Endodermal cell (in vitro differentiated cells): ENCODE results near the gene PAX9. TPM values are rescaled to one million over a fixed set of nuclear protein-coding genes. Genes with fewer than 3 reads are reported as not detected.

Experiments used
- DNase-seq: peaks from one replicate; pipeline ENCODE4 v3.0.0-alpha.2; 2017
- H3K27ac ChIP-seq: 2 replicates; pipeline ENCODE4 v1.5.1; 2013; ENCODE audit warnings: mild to moderate bottlenecking, low read depth, low read length, moderate library complexity
- H3K27me3 ChIP-seq: 2 replicates; pipeline ENCODE4 v1.6.1; 2013; ENCODE audit warnings: mild to moderate bottlenecking, low read length, moderate library complexity; ENCODE audit not compliant: insufficient read depth, control insufficient read depth, poor library complexity, severe bottlenecking
- H3K36me3 ChIP-seq: 2 replicates; pipeline ENCODE4 v1.7.0; 2013; ENCODE audit warnings: mild to moderate bottlenecking, low read length, moderate library complexity; ENCODE audit not compliant: control insufficient read depth, insufficient read depth
- H3K4me1 ChIP-seq: one replicate; pipeline ENCODE4 v1.7.0; 2013; ENCODE audit warnings: low read length; ENCODE audit not compliant: control insufficient read depth, insufficient read depth
- H3K4me3 ChIP-seq: 2 replicates; pipeline ENCODE4 v1.5.1; 2013; ENCODE audit warnings: mild to moderate bottlenecking, low read length, moderate library complexity
- H3K9ac ChIP-seq: 2 replicates; pipeline ENCODE4 v1.6.1; 2013; ENCODE audit warnings: mild to moderate bottlenecking, low read length, moderate library complexity; ENCODE audit not compliant: poor library complexity, severe bottlenecking; ENCODE audit errors: extremely low read depth
- H3K9me3 ChIP-seq: 2 replicates; pipeline ENCODE4 v1.6.1; 2013; ENCODE audit warnings: mild to moderate bottlenecking, low read length, moderate library complexity; ENCODE audit not compliant: control insufficient read depth
- H3K27ac Mint-ChIP-seq: 2 replicates; pipeline ENCODE4 v1.8.0; 2020; ENCODE audit warnings: mixed read lengths
- H3K27me3 Mint-ChIP-seq: 2 replicates; pipeline ENCODE4 v1.8.0; 2021; ENCODE audit warnings: mild to moderate bottlenecking, mixed read lengths; ENCODE audit not compliant: insufficient read depth
- H3K36me3 Mint-ChIP-seq: 2 replicates; pipeline ENCODE4 v1.8.0; 2020; ENCODE audit warnings: low read depth, mixed read lengths
- H3K4me1 Mint-ChIP-seq: 2 replicates; pipeline ENCODE4 v1.8.0; 2020; ENCODE audit warnings: mixed read lengths
- H3K4me3 Mint-ChIP-seq: 2 replicates; pipeline ENCODE4 v1.8.0; 2020; ENCODE audit warnings: mild to moderate bottlenecking, moderate library complexity, mixed read lengths
- H3K9me3 Mint-ChIP-seq: 2 replicates; pipeline ENCODE4 v1.8.0; 2020; ENCODE audit warnings: mild to moderate bottlenecking, mixed read lengths
- CTCF ChIP-seq: fragments of 200-600 bp; sonication (generic); conservative IDR thresholded peaks from 2 replicates; pipeline ENCODE4 v1.5.0; 2021; ENCODE audit warnings: antibody characterized with exemption, mild to moderate bottlenecking
- WGBS, 2 experiments: methylation state at CpG; one replicate each; pipeline versions ENCODE4 v1.1.5 to v1.1.7; 2013; ENCODE audit warnings: missing lambda C conversion rate in 2 of 2, mixed read lengths in 1 of 2; ENCODE audit not compliant: insufficient coverage in 1 of 2, insufficient read length in 1 of 2; 5-methylcytosine and 5-hydroxymethylcytosine counted together
- total RNA-seq, 2 donors: library from RNA; stranded (reverse); fragmentation: NEBNext Ultra II Directional in 1 of 2; extraction: Animal tissue kit (Norgen Biotek cat#: 25700) in 1 of 2; gene quantifications; 2 replicates in 1 of 2; 3 replicates in 1 of 2; pipeline ENCODE4 v1.2.1, GENCODE V29; 2021

PAX9 gene
- total RNA-seq, 2 donors from 2014 or later = 0.22 to 0.35 TPM

DNA sequence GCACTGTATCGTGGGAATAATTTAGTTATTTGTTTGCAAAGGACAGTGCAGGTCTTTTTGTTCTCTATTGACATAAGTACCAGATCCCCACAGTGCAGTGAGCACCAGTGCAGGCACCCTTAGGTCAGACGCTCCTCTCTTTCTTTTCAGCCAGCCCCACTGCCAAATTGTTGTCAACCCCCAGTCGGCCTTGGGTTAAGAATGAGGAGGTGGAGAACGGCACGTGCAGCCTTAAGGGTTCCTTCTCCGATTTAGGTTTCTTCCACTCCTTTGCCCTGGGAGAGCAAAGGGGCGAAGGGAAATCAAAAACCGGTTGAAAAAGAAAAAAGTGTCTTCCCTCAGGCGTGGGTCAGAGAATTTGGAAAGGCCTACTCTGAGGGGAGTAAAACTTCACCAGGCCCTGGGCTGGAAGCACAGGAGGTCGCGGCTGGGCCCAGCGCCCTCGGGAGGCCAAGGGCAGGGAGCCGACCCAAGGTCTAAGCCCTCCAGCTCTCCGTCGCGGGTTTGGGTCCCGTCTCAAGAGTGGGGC lies 4.3 kb downstream of the PAX9 start:
- Mint-ChIP-seq H3K36me3 (no peaks in the 10 kb centered on the region), H3K9me3 (no peaks in the 10 kb centered on the region), H3K27me3 (peaks cover 94% of the 10 kb centered on the region), H3K4me3 (peak overlapping the region; percentile 54), H3K27ac (no peak overlapping the region), H3K4me1 (peaks cover 28% of the 10 kb centered on the region)
- H3K4me3 ChIP-seq = no peak overlapping the region
- no peak overlapping the region for H3K27ac ChIP-seq
- H3K9ac ChIP-seq = no peak overlapping the region
- no peaks in the 10 kb centered on the region for H3K4me1 ChIP-seq
- 25 to 26% methylated on average over 4 to 18 of the region's 18 CpGs for WGBS, 2 experiments
- DNase-seq = no peak
- no peaks in the 10 kb centered on the region for H3K36me3 ChIP-seq
- no peak for TF ChIP-seq CTCF
- H3K27me3 ChIP-seq = peaks cover 100% of the 10 kb centered on the region
- H3K9me3 ChIP-seq = no peaks in the 10 kb centered on the region

DNA sequence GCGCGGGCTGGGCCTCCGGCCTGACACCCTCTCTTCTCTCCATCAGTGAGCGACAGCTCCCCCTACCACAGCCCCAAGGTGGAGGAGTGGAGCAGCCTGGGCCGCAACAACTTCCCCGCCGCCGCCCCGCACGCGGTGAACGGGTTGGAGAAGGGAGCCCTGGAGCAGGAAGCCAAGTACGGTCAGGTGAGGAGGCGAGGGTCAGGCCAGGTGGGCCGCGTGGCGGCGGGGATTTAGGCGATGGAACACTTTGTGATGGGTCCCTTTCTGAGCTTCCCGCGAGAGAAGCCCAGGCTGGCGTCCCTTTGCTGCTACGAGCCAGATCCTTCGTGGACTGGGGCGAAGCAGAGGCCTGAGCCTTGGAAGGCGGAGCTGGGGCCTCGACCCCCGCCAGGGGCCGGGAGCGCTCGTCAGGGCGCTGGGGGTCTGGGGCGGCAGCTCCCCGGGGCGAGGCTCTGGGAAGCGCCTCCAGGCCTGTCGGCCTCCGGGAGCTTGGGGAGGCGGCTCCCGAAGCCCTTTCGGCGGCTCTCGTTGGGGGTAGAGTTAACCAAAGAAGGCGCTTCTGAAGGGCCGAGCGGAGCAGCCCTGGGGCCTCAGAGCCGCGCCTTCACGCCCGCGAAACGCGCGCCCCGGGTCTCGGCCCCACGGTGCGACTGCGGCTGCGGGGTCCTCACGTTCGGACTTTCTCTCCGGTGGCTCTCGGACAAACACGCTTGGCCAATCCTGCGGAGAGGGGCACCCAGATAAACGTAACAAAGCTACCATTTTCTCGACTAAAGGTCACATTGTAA lies 5.0 kb downstream of the PAX9 start:
- no peaks in the 10 kb centered on the region for H3K9me3 Mint-ChIP-seq
- 4 to 7% methylated on average over 39 to 68 of the region's 68 CpGs for WGBS, 2 experiments

DNA sequence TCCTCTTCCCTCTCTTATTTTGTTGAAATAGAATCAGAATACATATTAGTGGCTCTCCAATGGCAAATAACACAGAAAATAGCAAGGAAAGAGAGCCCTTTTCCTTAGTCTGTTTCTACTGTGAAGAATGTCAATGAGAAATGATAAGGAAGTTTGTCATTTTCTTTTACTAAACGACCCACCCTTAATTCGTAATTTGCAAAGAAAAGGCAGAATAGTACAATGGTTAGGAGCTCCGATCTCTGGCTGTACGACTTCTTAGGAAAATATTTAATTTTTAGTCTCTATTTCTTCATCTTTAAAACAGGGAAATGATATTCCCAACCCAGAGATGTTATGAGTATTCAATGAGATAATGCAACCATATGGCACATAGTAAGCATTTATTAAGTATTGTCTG lies 6.0 kb downstream of the PAX9 start:
- Histone ChIP-seq H3K9ac (no peak overlapping the region), H3K27ac (no peak overlapping the region), H3K27me3 (peaks cover 89% of the 10 kb centered on the region), H3K36me3 (no peaks in the 10 kb centered on the region), H3K4me1 (no peaks in the 10 kb centered on the region), H3K4me3 (no peak overlapping the region), H3K9me3 (no peaks in the 10 kb centered on the region)
- Mint-ChIP-seq H3K36me3 (no peaks in the 10 kb centered on the region), H3K27me3 (peaks cover 93% of the 10 kb centered on the region), H3K9me3 (no peaks in the 10 kb centered on the region), H3K4me3 (peak overlapping the region; percentile 54), H3K27ac (no peak overlapping the region), H3K4me1 (peaks cover 18% of the 10 kb centered on the region)
- 30% methylated on average over 3 of the region's 4 CpGs; no CpG with 5 or more reads in 1 of the 2 experiments for WGBS, 2 experiments
- no peak for DNase-seq
- no peak for TF ChIP-seq CTCF

More for the DNA sequence above, 5.0 kb downstream of the PAX9 start:
- Mint-ChIP-seq H3K27ac (no peak overlapping the region), H3K36me3 (no peaks in the 10 kb centered on the region), H3K4me3 (peak overlapping the region; percentile 54), H3K27me3 (peaks cover 94% of the 10 kb centered on the region), H3K4me1 (peaks cover 24% of the 10 kb centered on the region)
- no peaks in the 10 kb centered on the region for H3K4me1 ChIP-seq
- no peak overlapping the region for H3K27ac ChIP-seq
- peaks cover 100% of the 10 kb centered on the region for H3K27me3 ChIP-seq
- no peak overlapping the region for H3K9ac ChIP-seq
- H3K4me3 ChIP-seq = peak overlapping the region; percentile 74
- no peaks in the 10 kb centered on the region for H3K36me3 ChIP-seq
- TF ChIP-seq CTCF = peak; percentile 58
- no peaks in the 10 kb centered on the region for H3K9me3 ChIP-seq
- peak; percentile 90 for DNase-seq
